Endodermal cell (in vitro differentiated cells): Measurements from ENCODE around the gene THEMIS2. TPM values are rescaled to one million over a fixed set of nuclear protein-coding genes. Genes with fewer than 3 reads are reported as not detected.

Experiments used
- DNase-seq: peaks from one replicate; pipeline ENCODE4 v3.0.0-alpha.2; 2017
- H3K27ac ChIP-seq: 2 replicates; pipeline ENCODE4 v1.5.1; 2013; ENCODE audit warnings: mild to moderate bottlenecking, low read depth, low read length, moderate library complexity
- H3K27me3 ChIP-seq: 2 replicates; pipeline ENCODE4 v1.6.1; 2013; ENCODE audit warnings: mild to moderate bottlenecking, low read length, moderate library complexity; ENCODE audit not compliant: insufficient read depth, control insufficient read depth, poor library complexity, severe bottlenecking
- H3K36me3 ChIP-seq: 2 replicates; pipeline ENCODE4 v1.7.0; 2013; ENCODE audit warnings: mild to moderate bottlenecking, low read length, moderate library complexity; ENCODE audit not compliant: control insufficient read depth, insufficient read depth
- H3K4me1 ChIP-seq: one replicate; pipeline ENCODE4 v1.7.0; 2013; ENCODE audit warnings: low read length; ENCODE audit not compliant: control insufficient read depth, insufficient read depth
- H3K4me3 ChIP-seq: 2 replicates; pipeline ENCODE4 v1.5.1; 2013; ENCODE audit warnings: mild to moderate bottlenecking, low read length, moderate library complexity
- H3K9ac ChIP-seq: 2 replicates; pipeline ENCODE4 v1.6.1; 2013; ENCODE audit warnings: mild to moderate bottlenecking, low read length, moderate library complexity; ENCODE audit not compliant: poor library complexity, severe bottlenecking; ENCODE audit errors: extremely low read depth
- H3K9me3 ChIP-seq: 2 replicates; pipeline ENCODE4 v1.6.1; 2013; ENCODE audit warnings: mild to moderate bottlenecking, low read length, moderate library complexity; ENCODE audit not compliant: control insufficient read depth
- H3K27ac Mint-ChIP-seq: 2 replicates; pipeline ENCODE4 v1.8.0; 2020; ENCODE audit warnings: mixed read lengths
- H3K27me3 Mint-ChIP-seq: 2 replicates; pipeline ENCODE4 v1.8.0; 2021; ENCODE audit warnings: mild to moderate bottlenecking, mixed read lengths; ENCODE audit not compliant: insufficient read depth
- H3K36me3 Mint-ChIP-seq: 2 replicates; pipeline ENCODE4 v1.8.0; 2020; ENCODE audit warnings: low read depth, mixed read lengths
- H3K4me1 Mint-ChIP-seq: 2 replicates; pipeline ENCODE4 v1.8.0; 2020; ENCODE audit warnings: mixed read lengths
- H3K4me3 Mint-ChIP-seq: 2 replicates; pipeline ENCODE4 v1.8.0; 2020; ENCODE audit warnings: mild to moderate bottlenecking, moderate library complexity, mixed read lengths
- H3K9me3 Mint-ChIP-seq: 2 replicates; pipeline ENCODE4 v1.8.0; 2020; ENCODE audit warnings: mild to moderate bottlenecking, mixed read lengths
- WGBS, 2 experiments: methylation state at CpG; one replicate each; pipeline versions ENCODE4 v1.1.5 to v1.1.7; 2013; ENCODE audit warnings: missing lambda C conversion rate in 2 of 2, mixed read lengths in 1 of 2; ENCODE audit not compliant: insufficient coverage in 1 of 2, insufficient read length in 1 of 2; 5-methylcytosine and 5-hydroxymethylcytosine counted together
- total RNA-seq, 2 donors: library from RNA; stranded (reverse); fragmentation: NEBNext Ultra II Directional in 1 of 2; extraction: Animal tissue kit (Norgen Biotek cat#: 25700) in 1 of 2; gene quantifications; 2 replicates in 1 of 2; 3 replicates in 1 of 2; pipeline ENCODE4 v1.2.1, GENCODE V29; 2021
- TF ChIP-seq, protein P1 (sequence below): fragments of 200-600 bp; sonication (generic); conservative IDR thresholded peaks from 2 replicates; pipeline ENCODE4 v1.5.0; 2021; ENCODE audit warnings: antibody characterized with exemption, mild to moderate bottlenecking

Gene THEMIS2
- total RNA-seq, 2 donors from 2014 or later = 8.5 to 8.8 TPM

DNA sequence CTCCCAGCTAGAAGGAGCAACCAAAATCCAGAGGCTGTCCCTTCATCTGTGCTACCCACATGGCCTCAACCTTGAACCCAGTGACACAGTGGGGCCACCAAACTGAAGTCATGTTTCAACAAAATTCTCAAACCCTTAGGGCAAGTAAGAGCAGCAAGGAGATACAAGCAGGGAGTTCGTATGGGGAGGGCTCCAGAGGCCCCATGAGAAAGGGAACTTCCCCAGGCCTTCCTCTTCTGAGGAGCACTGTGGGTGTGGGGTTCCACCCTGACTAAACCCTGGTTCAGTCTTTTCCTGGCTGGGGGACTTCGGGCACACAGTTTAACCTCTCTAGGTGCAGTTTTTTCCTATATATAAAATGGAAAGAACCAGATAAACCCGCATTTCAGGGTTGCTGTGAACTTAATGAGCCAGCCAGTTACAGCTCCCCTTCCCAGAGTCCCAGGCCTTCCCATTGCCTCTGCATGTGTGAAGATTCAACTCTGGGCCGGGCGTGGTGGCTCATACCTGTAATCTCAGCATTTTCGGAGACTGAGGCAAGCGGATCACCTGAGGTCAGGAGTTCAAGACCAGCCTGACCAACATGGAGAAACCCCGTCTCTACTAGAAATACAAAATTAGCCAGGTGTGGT lies 8.0 kb upstream of the THEMIS2 start:
- H3K36me3 ChIP-seq = no peaks in the 10 kb centered on the region
- H3K27me3 ChIP-seq = no peaks in the 10 kb centered on the region
- no peak overlapping the region for H3K27ac Mint-ChIP-seq
- H3K27me3 Mint-ChIP-seq = no peaks in the 10 kb centered on the region
- no peak overlapping the region for H3K9ac ChIP-seq
- TF ChIP-seq, protein P1, sequence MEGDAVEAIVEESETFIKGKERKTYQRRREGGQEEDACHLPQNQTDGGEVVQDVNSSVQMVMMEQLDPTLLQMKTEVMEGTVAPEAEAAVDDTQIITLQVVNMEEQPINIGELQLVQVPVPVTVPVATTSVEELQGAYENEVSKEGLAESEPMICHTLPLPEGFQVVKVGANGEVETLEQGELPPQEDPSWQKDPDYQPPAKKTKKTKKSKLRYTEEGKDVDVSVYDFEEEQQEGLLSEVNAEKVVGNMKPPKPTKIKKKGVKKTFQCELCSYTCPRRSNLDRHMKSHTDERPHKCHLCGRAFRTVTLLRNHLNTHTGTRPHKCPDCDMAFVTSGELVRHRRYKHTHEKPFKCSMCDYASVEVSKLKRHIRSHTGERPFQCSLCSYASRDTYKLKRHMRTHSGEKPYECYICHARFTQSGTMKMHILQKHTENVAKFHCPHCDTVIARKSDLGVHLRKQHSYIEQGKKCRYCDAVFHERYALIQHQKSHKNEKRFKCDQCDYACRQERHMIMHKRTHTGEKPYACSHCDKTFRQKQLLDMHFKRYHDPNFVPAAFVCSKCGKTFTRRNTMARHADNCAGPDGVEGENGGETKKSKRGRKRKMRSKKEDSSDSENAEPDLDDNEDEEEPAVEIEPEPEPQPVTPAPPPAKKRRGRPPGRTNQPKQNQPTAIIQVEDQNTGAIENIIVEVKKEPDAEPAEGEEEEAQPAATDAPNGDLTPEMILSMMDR = no peak
- no peaks in the 10 kb centered on the region for H3K4me1 ChIP-seq
- no peak overlapping the region for H3K4me3 ChIP-seq
- no peaks in the 10 kb centered on the region for H3K9me3 Mint-ChIP-seq
- no peak overlapping the region for H3K27ac ChIP-seq
- no peaks in the 10 kb centered on the region for H3K9me3 ChIP-seq
- no peaks in the 10 kb centered on the region for H3K36me3 Mint-ChIP-seq
- no peak overlapping the region for H3K4me3 Mint-ChIP-seq
- DNase-seq = no peak
- 92 to 93% methylated on average over 7 to 8 of the region's 8 CpGs for WGBS, 2 experiments
- H3K4me1 Mint-ChIP-seq = peaks cover 6% of the 10 kb centered on the region

DNA sequence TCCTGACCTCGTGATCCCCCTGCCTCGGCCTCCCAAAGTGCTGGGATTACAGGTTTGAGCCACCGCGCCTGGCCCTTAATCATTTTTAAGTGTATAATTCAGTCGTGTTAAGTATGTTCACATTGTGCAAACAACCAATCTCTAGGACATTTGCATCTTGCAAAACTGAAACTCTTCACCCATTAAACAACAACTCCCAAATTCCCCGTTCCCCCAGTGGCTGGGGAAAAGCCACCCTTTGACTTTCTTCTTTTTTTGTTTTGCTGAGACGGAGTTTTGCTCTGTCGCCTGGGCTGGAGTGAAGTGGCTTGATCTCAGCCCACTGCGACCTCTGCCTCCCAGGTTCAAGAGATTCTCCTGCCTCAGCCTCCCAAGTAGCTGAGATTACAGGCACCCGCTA lies 6.5 kb upstream of the THEMIS2 start:
- 95 to 97% methylated on average over 10 of the region's 10 CpGs for WGBS, 2 experiments
- H3K27me3 ChIP-seq = no peaks in the 10 kb centered on the region
- DNase-seq = no peak

DNA sequence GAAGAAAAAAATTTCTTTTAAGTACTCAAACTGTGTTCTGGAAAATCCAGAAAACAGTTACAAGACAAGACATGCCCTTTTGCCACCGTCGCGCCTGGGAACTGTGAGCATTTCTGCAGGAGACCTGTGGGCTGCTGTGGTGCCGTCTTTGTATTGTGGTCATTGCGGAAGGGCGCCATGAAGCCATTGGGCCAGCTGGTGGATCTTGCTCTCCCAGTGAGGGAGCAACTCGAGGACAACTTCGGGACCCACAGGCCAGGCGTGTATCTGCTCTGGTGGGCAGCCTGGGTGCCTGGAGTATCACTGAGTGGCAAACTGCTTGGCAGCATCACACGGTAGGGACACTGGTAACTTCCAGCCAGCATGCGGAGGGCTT lies 3.8 kb upstream of the THEMIS2 start:
- 91 to 94% methylated on average over 9 to 11 of the region's 11 CpGs for WGBS, 2 experiments
- DNase-seq = no peak
- no peak overlapping the region for H3K27ac Mint-ChIP-seq

More for the DNA sequence above, 6.5 kb upstream of the THEMIS2 start:
- Mint-ChIP-seq H3K4me1 (peaks cover 6% of the 10 kb centered on the region), H3K27me3 (no peaks in the 10 kb centered on the region), H3K36me3 (no peaks in the 10 kb centered on the region), H3K4me3 (no peak overlapping the region), H3K9me3 (no peaks in the 10 kb centered on the region), H3K27ac (no peak overlapping the region)
- TF ChIP-seq, protein P1 = no peak
- Histone ChIP-seq H3K27ac (no peak overlapping the region), H3K4me3 (no peak overlapping the region), H3K9ac (no peak overlapping the region), H3K36me3 (no peaks in the 10 kb centered on the region), H3K9me3 (no peaks in the 10 kb centered on the region), H3K4me1 (no peaks in the 10 kb centered on the region)

More for the DNA sequence above, 3.8 kb upstream of the THEMIS2 start:
- H3K9me3 ChIP-seq = no peaks in the 10 kb centered on the region
- H3K27me3 Mint-ChIP-seq = peaks cover 7% of the 10 kb centered on the region
- H3K27ac ChIP-seq = no peak overlapping the region
- H3K4me1 Mint-ChIP-seq = peaks cover 4% of the 10 kb centered on the region
- no peak overlapping the region for H3K4me3 Mint-ChIP-seq
- H3K9ac ChIP-seq = no peak overlapping the region
- no peaks in the 10 kb centered on the region for H3K9me3 Mint-ChIP-seq
- no peaks in the 10 kb centered on the region for H3K4me1 ChIP-seq
- H3K36me3 Mint-ChIP-seq = no peaks in the 10 kb centered on the region
- TF ChIP-seq, protein P1 = no peak
- no peaks in the 10 kb centered on the region for H3K27me3 ChIP-seq
- H3K4me3 ChIP-seq = no peak overlapping the region
- no peaks in the 10 kb centered on the region for H3K36me3 ChIP-seq
